Measurements from ENCODE around the gene ASAP3.
"Not testable (repeated sequence)": the region's sequence is repeated elsewhere in the genome, so short reads cannot be mapped to it uniquely, and the experiment has no call there.

ASAP3 gene

GRCh38 chr1:23394181-23394580 lies 89.8 kb downstream of the ASAP3 start:
- no peak for DNase-seq

GRCh38 chr1:23393706-23394105 lies 90.3 kb downstream of the ASAP3 start:
- no peak for DNase-seq

- DNase-seq = no peak
Observed at GRCh38 chr1:23392125-23392855, 91.7 kb downstream of the ASAP3 start.

GRCh38 chr1:23389837-23390321 lies 94.1 kb downstream of the ASAP3 start:
- no peak for DNase-seq

GRCh38 chr1:23387494-23387893 lies 96.5 kb downstream of the ASAP3 start:
- DNase-seq = no peak

GRCh38 chr1:23385119-23385621 lies 98.8 kb downstream of the ASAP3 start:
- no peak for DNase-seq

- DNase-seq = no peak
Observed at GRCh38 chr1:23384312-23385058, 99.5 kb downstream of the ASAP3 start.

- no peak for DNase-seq
Observed at GRCh38 chr1:23383577-23384311, 100.2 kb downstream of the ASAP3 start.

- no peak for DNase-seq
Observed at GRCh38 chr1:23381233-23381885, 102.6 kb downstream of the ASAP3 start.

- no peak for DNase-seq
Observed at GRCh38 chr1:23380719-23381118, 103.3 kb downstream of the ASAP3 start.

GRCh38 chr1:23380236-23380635 lies 103.7 kb downstream of the ASAP3 start:
- DNase-seq = not testable (repeated sequence)
